Transverse colon (tissue), 4 donors: ENCODE data around the gene CEP170B. TPM values are rescaled to one million over a fixed set of nuclear protein-coding genes. Genes with fewer than 3 reads are reported as not detected.

ENCODE experiments used
- DNase-seq: peaks from one replicate; pipeline ENCODE4 v3.0.0-alpha.2; 2019
- H3K27ac ChIP-seq, 4 donors: fragments of 200-600 bp; sonication (generic); 2 replicates each; pipeline ENCODE4 v1.5.1; 2016 to 2018; ENCODE audit warnings: inconsistent platforms in 4 of 4
- H3K27me3 ChIP-seq: fragments of 200-600 bp; sonication (generic); 2 replicates; pipeline ENCODE4 v1.5.1; 2017; ENCODE audit warnings: inconsistent platforms
- H3K36me3 ChIP-seq, 4 donors: fragments of 200-600 bp; sonication (generic); 2 replicates each; pipeline ENCODE4 v1.5.1; 2017 to 2019; ENCODE audit warnings: inconsistent platforms in 4 of 4
- H3K4me1 ChIP-seq, 4 donors: fragments of 200-600 bp; sonication (generic); 2 replicates each; pipeline ENCODE4 v1.5.1; 2017 to 2020; ENCODE audit warnings: inconsistent platforms in 4 of 4
- H3K4me3 ChIP-seq, 4 donors: fragments of 200-600 bp; sonication (generic); 1 replicate in 1 of 4; 2 replicates in 3 of 4; pipeline versions ENCODE4 v1.5.1 to v1.6.1; 2017 to 2019; ENCODE audit warnings: inconsistent platforms in 4 of 4
- H3K9me3 ChIP-seq, 2 donors: fragments of 200-600 bp; sonication (generic); 2 replicates each; pipeline ENCODE4 v1.5.1; 2017 to 2019; ENCODE audit warnings: inconsistent platforms in 2 of 2
- CTCF ChIP-seq, 5 experiments: fragments of 200-600 bp in 3 of 5; fragments of 450-650 bp in 2 of 5; sonication (generic) in 3 of 5; IDR thresholded peaks; 1 replicate in 2 of 5; 2 replicates in 3 of 5; pipeline ENCODE4 v1.5.1; 2016 to 2017; ENCODE audit warnings: antibody characterized with exemption in 5 of 5, inconsistent platforms in 3 of 5, mild to moderate bottlenecking in 2 of 5, moderate library complexity in 1 of 5
- EP300 ChIP-seq: sonication (generic); formaldehyde crosslinking; IDR thresholded peaks from one replicate; pipeline ENCODE4 v1.6.1; 2017; ENCODE audit warnings: antibody characterized with exemption, low read depth
- POLR2A ChIP-seq: fragments of 450-650 bp; IDR thresholded peaks from one replicate; pipeline ENCODE4 v1.6.1; 2016; ENCODE audit warnings: antibody characterized with exemption, mild to moderate bottlenecking, moderate library complexity
- POLR2AphosphoS5 ChIP-seq, 3 donors: sonication (generic); formaldehyde crosslinking; IDR thresholded peaks; one replicate each; pipeline ENCODE4 v1.6.1; 2016; ENCODE audit warnings: antibody characterized with exemption in 3 of 3
- WGBS, 2 donors: methylation state at CpG; one replicate each; pipeline ENCODE4 v1.1.5; 2018; ENCODE audit warnings: low coverage in 1 of 2; 5-methylcytosine and 5-hydroxymethylcytosine counted together
- in situ Hi-C, 4 donors: fragments of 200-750 bp; cut with MboI; loops; one replicate each; pipeline versions ENCODE4 v1.15.0 to v1.15.1; 2017; ENCODE audit warnings: low sequenced_read_pairs in 3 of 4, low pct_ligation_motif_present in 1 of 4, low pct_unique_long_range_greater_than_20kb in 1 of 4
- intact Hi-C: fragments of 100-400 bp; cut with DNase I; formaldehyde crosslinking; loops from one replicate; pipeline ENCODE4 v1.15.1; 2023; ENCODE audit warnings: low total_unique reads
- total RNA-seq, 4 donors: library from RNA; depleted of rRNA; stranded (reverse); fragments of >200 nt; gene quantifications; one replicate each; pipeline ENCODE4 v1.1.0, GENCODE V29; 2016

The CEP170B gene
- total RNA-seq, 4 donors from 2014 or later = 56.0 to 195 (median 109) TPM

DNA sequence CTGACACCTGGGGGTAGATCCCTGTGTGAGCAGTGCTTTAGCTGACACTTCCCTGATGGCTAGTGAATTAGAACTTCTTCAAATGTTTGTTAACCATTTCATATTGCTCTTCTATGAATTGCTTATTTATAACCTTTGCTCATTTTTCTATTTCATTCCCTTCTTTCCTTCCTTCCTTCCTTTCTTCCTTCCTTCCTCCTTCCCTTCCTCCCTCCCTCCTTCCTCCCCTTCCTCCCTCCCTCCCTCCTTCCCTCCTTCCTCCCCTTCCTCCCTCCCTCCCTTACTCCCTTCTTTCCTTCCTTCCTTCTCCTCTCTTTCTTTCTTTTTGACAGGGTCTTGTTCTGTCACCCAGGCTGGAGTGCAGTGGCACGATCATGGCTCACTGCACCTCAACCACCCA, 23.3 kb upstream of the CEP170B start:
- H3K36me3 ChIP-seq = no peaks in the 10 kb centered on the region
- no peak for DNase-seq
- in situ Hi-C loops (no loop called here), intact Hi-C loops (no loop called here)
- H3K4me3 ChIP-seq = no peak overlapping the region
- no peak for TF ChIP-seq CTCF (IDR thresholded peaks at IDR 0.05)
- TF ChIP-seq POLR2A = no peak
- no peak for TF ChIP-seq POLR2AphosphoS5 (IDR thresholded peaks at IDR 0.05)
- no peak for TF ChIP-seq EP300
- H3K9me3 ChIP-seq = no peaks in the 10 kb centered on the region
- no peak overlapping the region for H3K27ac ChIP-seq
- peaks cover 66% of the 10 kb centered on the region for H3K27me3 ChIP-seq
- WGBS, 2 donors = 75 to 83% methylated on average over 1 of the region's 1 CpG
- H3K4me1 ChIP-seq = peaks cover 0 to 17% (median 16%) of the 10 kb centered on the region in 4 donors

DNA sequence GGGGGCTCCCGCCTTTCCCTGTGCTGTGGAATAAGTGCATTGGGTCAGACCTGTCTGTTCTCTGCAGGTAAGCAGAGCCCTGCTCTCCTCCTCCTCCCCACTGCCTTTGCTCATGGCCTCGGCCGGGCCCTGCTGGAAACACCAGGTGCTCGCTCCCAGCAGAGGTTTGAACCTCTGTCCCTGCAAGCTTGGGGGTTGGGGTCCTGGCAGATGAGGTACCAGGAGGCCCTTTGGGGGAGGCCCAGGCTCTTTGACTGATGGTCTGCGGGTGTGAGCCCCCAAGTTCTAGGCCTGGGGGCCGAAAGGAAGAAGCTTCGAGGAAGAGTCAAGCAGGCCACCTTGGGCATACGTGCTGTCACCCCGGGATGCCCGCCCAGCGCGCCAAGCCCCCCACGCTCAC, 22.1 kb upstream of the CEP170B start:
- Histone ChIP-seq H3K27me3 (peaks cover 79% of the 10 kb centered on the region), H3K4me3 (peak overlapping the region in 1 of 4 donors; percentile 43), H3K4me1 (peaks cover 0 to 17% (median 16%) of the 10 kb centered on the region in 4 donors), H3K9me3 (no peaks in the 10 kb centered on the region), H3K27ac (no peak overlapping the region), H3K36me3 (no peaks in the 10 kb centered on the region)
- TF ChIP-seq CTCF (IDR thresholded peaks at IDR 0.05) (no peak), POLR2A (no peak), EP300 (no peak), POLR2AphosphoS5 (IDR thresholded peaks at IDR 0.05) (no peak)
- in situ Hi-C loops (no loop called here), intact Hi-C loops (no loop called here)
- WGBS, 2 donors = 49 to 71% methylated on average over 1 to 11 of the region's 13 CpGs
- no peak for DNase-seq

GRCh38 chr14:104843442-104844305, 21.4 kb upstream of the CEP170B start:
- Histone ChIP-seq H3K4me3 (peak overlapping the region in 3 of 4 donors; percentile 3 to 43 (median 15)), H3K27me3 (peaks cover 81% of the 10 kb centered on the region), H3K27ac (no peak overlapping the region), H3K36me3 (no peaks in the 10 kb centered on the region), H3K4me1 (peaks cover 0 to 17% (median 16%) of the 10 kb centered on the region in 4 donors), H3K9me3 (no peaks in the 10 kb centered on the region)
- DNase-seq = no peak
- in situ Hi-C loops = no loop called here
- intact Hi-C loops = no loop called here
- 2% methylated on average over 39 of the region's 69 CpGs; no CpG with 5 or more reads in 1 of the 2 donors for WGBS, 2 donors
- TF ChIP-seq POLR2A (no peak), EP300 (no peak), CTCF (IDR thresholded peaks at IDR 0.05) (no peak), POLR2AphosphoS5 (IDR thresholded peaks at IDR 0.05) (no peak)

- TF ChIP-seq POLR2AphosphoS5 (IDR thresholded peaks at IDR 0.05) (no peak), POLR2A (no peak), CTCF (IDR thresholded peaks at IDR 0.05) (no peak), EP300 (no peak)
- intact Hi-C loops = no loop called here
- WGBS, 2 donors = 18% methylated on average over 26 of the region's 27 CpGs; no CpG with 5 or more reads in 1 of the 2 donors
Measured at GRCh38 chr14:104844306-104845032, 20.6 kb upstream of the CEP170B start.

More at GRCh38 chr14:104844306-104845032, 20.6 kb upstream of the CEP170B start:
- DNase-seq = no peak
- H3K9me3 ChIP-seq = no peaks in the 10 kb centered on the region
- H3K36me3 ChIP-seq = no peaks in the 10 kb centered on the region
- H3K27me3 ChIP-seq = peaks cover 86% of the 10 kb centered on the region
- H3K27ac ChIP-seq = no peak overlapping the region
- H3K4me1 ChIP-seq = peaks cover 0 to 17% (median 16%) of the 10 kb centered on the region in 4 donors
- in situ Hi-C loops = no loop called here
- H3K4me3 ChIP-seq = peak overlapping the region in 2 of 4 donors; percentile 15 to 43
